IMR-90 (cell line): ENCODE data around the gene SPATA17. TPM values are rescaled to one million over a fixed set of nuclear protein-coding genes. Genes with fewer than 3 reads are reported as not detected.

Experiments used
- ATAC-seq: fragments of 200-7000 bp; cut with Tn5 transposase; 2 replicates; pipeline ENCODE4 v1.9.1; 2020; ENCODE audit warnings: low read depth, mild to moderate bottlenecking, moderate library complexity
- BruUV-seq: library from RNA; stranded (reverse); fragments of 400-500 nt; replicated peaks from 2 replicates; lab custom pipeline; 2021; lab: Mats Ljungman, UMichigan
- CTCF ChIA-PET: fragments of 300-600 bp; formaldehyde crosslinking; extraction: SDS; loops from one replicate; lab custom pipeline; 2021; ENCODE audit warnings: antibody characterized with exemption; lab: Yijun Ruan, JAX
- POLR2A ChIA-PET: fragments of 300-600 bp; sonication (Branson Sonifier 250); formaldehyde crosslinking; loops from one replicate; lab custom pipeline; 2022; ENCODE audit warnings: antibody characterized with exemption; ENCODE audit not compliant: unreplicated experiment; lab: Charles Lee
- DNase-seq: peaks from one replicate; pipeline ENCODE4 v3.0.0; 2013
- H2AFZ ChIP-seq: replicated peaks from 2 replicates; pipeline ENCODE3; 2013; ENCODE audit warnings: low read length, mild to moderate bottlenecking; ENCODE audit not compliant: poor library complexity
- H2AK5ac ChIP-seq: 2 replicates; pipeline ENCODE4 v1.6.1; 2013; ENCODE audit warnings: low read depth, low read length, inconsistent platforms
- H2AK9ac ChIP-seq: replicated peaks from 2 replicates; pipeline ENCODE3; 2013; ENCODE audit warnings: mild to moderate bottlenecking, low read depth, low read length, moderate library complexity; ENCODE audit not compliant: poor library complexity
- H2BK120ac ChIP-seq: 2 replicates; pipeline ENCODE4 v1.6.1; 2013; ENCODE audit warnings: low read depth, low read length, inconsistent platforms
- H2BK15ac ChIP-seq: 3 replicates; pipeline ENCODE4 v1.6.1; 2013; ENCODE audit warnings: low read depth, low read length, inconsistent platforms
- H2BK20ac ChIP-seq: 2 replicates; pipeline ENCODE4 v1.6.1; 2013; ENCODE audit warnings: low read depth, mild to moderate bottlenecking, inconsistent platforms, low read length, moderate library complexity
- H2BK5ac ChIP-seq: 2 replicates; pipeline ENCODE4 v1.6.1; 2013; ENCODE audit warnings: mild to moderate bottlenecking, low read depth, low read length, inconsistent platforms; ENCODE audit not compliant: poor library complexity, severe bottlenecking
- H3K14ac ChIP-seq: replicated peaks from 2 replicates; pipeline ENCODE4 v1.6.1; 2013; ENCODE audit warnings: low read depth, low read length, inconsistent platforms
- H3K18ac ChIP-seq: 2 replicates; pipeline ENCODE4 v1.6.1; 2013; ENCODE audit warnings: low read depth, low read length, control low read depth
- H3K23ac ChIP-seq: 2 replicates; pipeline ENCODE4 v1.6.1; 2013; ENCODE audit warnings: low read depth, low read length, inconsistent platforms
- H3K27ac ChIP-seq: 2 replicates; pipeline ENCODE4 v1.5.1; 2013; ENCODE audit warnings: mild to moderate bottlenecking, control low read depth, low read length; ENCODE audit not compliant: insufficient read depth
- H3K27me3 ChIP-seq: 2 replicates; pipeline ENCODE4 v1.6.1; 2013; ENCODE audit warnings: low read length; ENCODE audit not compliant: control insufficient read depth, insufficient read depth
- H3K36me3 ChIP-seq: 2 replicates; pipeline ENCODE4 v1.6.1; 2013; ENCODE audit warnings: low read length, mixed read lengths; ENCODE audit not compliant: control insufficient read depth, insufficient read depth
- H3K4ac ChIP-seq: 2 replicates; pipeline ENCODE4 v1.6.1; 2013; ENCODE audit warnings: low read depth, low read length, inconsistent platforms
- H3K4me1 ChIP-seq: 2 replicates; pipeline ENCODE4 v1.6.1; 2013; ENCODE audit warnings: low read length, mixed read lengths; ENCODE audit not compliant: control insufficient read depth, insufficient read depth
- H3K4me2 ChIP-seq: 2 replicates; pipeline ENCODE4 v1.6.1; 2013; ENCODE audit warnings: low read depth, mild to moderate bottlenecking, control low read depth, low read length, moderate library complexity
- H3K4me3 ChIP-seq: 2 replicates; pipeline ENCODE4 v1.5.1; 2013; ENCODE audit warnings: low read depth, mild to moderate bottlenecking, control low read depth, low read length, moderate library complexity; ENCODE audit not compliant: insufficient read depth
- H3K56ac ChIP-seq: 2 replicates; pipeline ENCODE4 v1.6.1; 2013; ENCODE audit warnings: low read length, inconsistent platforms; ENCODE audit not compliant: insufficient read depth; ENCODE audit errors: extremely low read depth
- H3K79me1 ChIP-seq, 2 experiments: 2 replicates each; pipeline ENCODE4 v1.6.1; 2013; ENCODE audit warnings: low read length in 2 of 2, inconsistent platforms in 1 of 2, low read depth in 1 of 2
- H3K9ac ChIP-seq: 2 replicates; pipeline ENCODE4 v1.6.1; 2013; ENCODE audit warnings: low read depth, low read length, control low read depth
- H3K9me1 ChIP-seq: 2 replicates; pipeline ENCODE4 v1.6.1; 2013; ENCODE audit warnings: low read length, inconsistent platforms; ENCODE audit not compliant: insufficient read depth
- H3K9me3 ChIP-seq: 2 replicates; pipeline ENCODE4 v1.6.1; 2013; ENCODE audit warnings: low read length; ENCODE audit not compliant: control insufficient read depth, insufficient read depth
- H4K20me1 ChIP-seq: 2 replicates; pipeline ENCODE4 v1.6.1; 2013; ENCODE audit warnings: low read length, inconsistent platforms; ENCODE audit not compliant: insufficient read depth
- H4K5ac ChIP-seq: 2 replicates; pipeline ENCODE4 v1.6.1; 2013; ENCODE audit warnings: mild to moderate bottlenecking, low read depth, low read length, control low read depth
- H4K8ac ChIP-seq, 2 experiments: 2 replicates each; pipeline ENCODE4 v1.6.1; 2013; ENCODE audit warnings: low read depth in 2 of 2, low read length in 2 of 2, control low read depth in 1 of 2, inconsistent platforms in 1 of 2
- H4K91ac ChIP-seq: 2 replicates; pipeline ENCODE4 v1.6.1; 2013; ENCODE audit warnings: low read depth, low read length, inconsistent platforms; ENCODE audit not compliant: insufficient read depth
- FOS ChIP-seq: fragments of 150-350 bp; IDR thresholded peaks from 2 replicates; pipeline ENCODE4 v1.6.1; 2016; ENCODE audit warnings: low read depth, low read length
- MAFK ChIP-seq: IDR thresholded peaks from 2 replicates; pipeline ENCODE4 v1.6.1; 2012; ENCODE audit warnings: low read depth, low read length, improper control_type of control experiment
- MAZ ChIP-seq: IDR thresholded peaks from 2 replicates; pipeline ENCODE4 v1.6.1; 2012; ENCODE audit warnings: low read depth, mild to moderate bottlenecking, low read length, improper control_type of control experiment, moderate library complexity, borderline replicate concordance
- MXI1 ChIP-seq: IDR thresholded peaks from 2 replicates; pipeline ENCODE4 v1.6.1; 2012; ENCODE audit warnings: low read depth, mild to moderate bottlenecking, low read length, moderate library complexity, borderline replicate concordance
- POLR2A ChIP-seq: IDR thresholded peaks from 2 replicates; pipeline ENCODE4 v1.6.1; 2012; ENCODE audit warnings: mild to moderate bottlenecking, low read depth, low read length
- RAD21 ChIP-seq: IDR thresholded peaks from 2 replicates; pipeline ENCODE4 v1.6.1; 2012; ENCODE audit warnings: low read length, improper control_type of control experiment
- RCOR1 ChIP-seq: IDR thresholded peaks from 2 replicates; pipeline ENCODE4 v1.6.1; 2012; ENCODE audit warnings: mild to moderate bottlenecking, low read length, improper control_type of control experiment; ENCODE audit not compliant: insufficient replicate concordance
- RFX5 ChIP-seq: IDR thresholded peaks from 2 replicates; pipeline ENCODE4 v1.8.0; 2012; ENCODE audit warnings: low read depth, mild to moderate bottlenecking, low read length, moderate library complexity
- USF2 ChIP-seq: fragments of 150-350 bp; IDR thresholded peaks from 2 replicates; pipeline ENCODE4 v1.6.1; 2017; ENCODE audit warnings: mild to moderate bottlenecking, antibody characterized with exemption, low read length, low read depth
- WGBS, 2 experiments: methylation state at CpG; one replicate each; pipeline versions ENCODE4 v1.1.5 to v1.1.7; 2013; ENCODE audit warnings: missing lambda C conversion rate in 2 of 2; ENCODE audit not compliant: insufficient read length in 1 of 2; ENCODE audit errors: extremely low coverage in 2 of 2; 5-methylcytosine and 5-hydroxymethylcytosine counted together
- dilution Hi-C: fragments of 300-500 bp; cut with HindIII; formaldehyde crosslinking; loops from one replicate; pipeline ENCODE4 v1.14.3; 2018; ENCODE audit warnings: low sequenced_read_pairs; ENCODE audit not compliant: unreplicated experiment
- in situ Hi-C: fragments of 300-500 bp; cut with MboI; formaldehyde crosslinking; loops from 3 replicates; pipeline ENCODE4 v1.14.3; 2019; ENCODE audit warnings: low sequenced_read_pairs, inconsistent platforms, mixed read lengths
- intact Hi-C: fragments of 100-400 bp; cut with micrococcal nuclease; formaldehyde crosslinking; loops from 2 replicates; pipeline ENCODE4 v1.10.0; 2022
- polyA plus RNA-seq, 3 experiments: library from polyadenylated mRNA; depleted of rRNA; stranded (reverse); fragments of >200 nt; gene quantifications; 2 replicates each; pipeline ENCODE4 v1.2.3, GENCODE V29; 2012; ENCODE audit warnings: low replicate concordance in 1 of 3
- total RNA-seq: library from RNA; depleted of rRNA; stranded (reverse); fragments of >200 nt; gene quantifications from 2 replicates; pipeline ENCODE4 v1.2.3, GENCODE V29; 2012

Gene SPATA17
- total and polyA plus RNA-seq, 2 of the 4 experiments (the other 2 are of a cell fraction): 0.03 to 0.18 TPM

- no peaks in the 10 kb centered on the region for H3K36me3 ChIP-seq
- no peak overlapping the region for H4K91ac ChIP-seq
- BruUV-seq: no TSS peak
- H3K23ac ChIP-seq: no peak overlapping the region
- TF ChIP-seq FOS (no peak), RFX5 (no peak), MXI1 (no peak), MAZ (no peak), MAFK (no peak), RCOR1 (no peak), POLR2A (no peak), USF2 (no peak), RAD21 (no peak)
- DNase-seq (no peak), ATAC-seq (no peak)
- H4K20me1 ChIP-seq: no peaks in the 10 kb centered on the region
- no peaks in the 10 kb centered on the region for H3K79me1 ChIP-seq
- no peak overlapping the region for H2BK5ac ChIP-seq
- H2BK120ac ChIP-seq: no peak overlapping the region
- no peak overlapping the region for H3K4me3 ChIP-seq
- H3K56ac ChIP-seq: no peak overlapping the region
- no peak overlapping the region for H3K4me2 ChIP-seq
- no peak overlapping the region for H2AK5ac ChIP-seq
- no peaks in the 10 kb centered on the region for H3K27me3 ChIP-seq
- POLR2A ChIA-PET: no interaction called here
- H2BK20ac ChIP-seq: no peak overlapping the region
- no peak overlapping the region for H3K4ac ChIP-seq
- no peaks in the 10 kb centered on the region for H3K4me1 ChIP-seq
- dilution Hi-C loops (no loop called here), intact Hi-C loops (no loop called here), in situ Hi-C loops (loop anchor here (25.0 kb wide), 2 partner anchors 911 to 1686 kb away; no protein-coding TSS in a partner anchor)
- H3K14ac ChIP-seq: no peak overlapping the region
- H3K9ac ChIP-seq: no peak overlapping the region
- H3K9me1 ChIP-seq: no peaks in the 10 kb centered on the region
- CTCF ChIA-PET: no interaction called here
- no peak overlapping the region for H2AK9ac ChIP-seq
- 67% methylated on average over 1 of the region's 2 CpGs; no CpG with 5 or more reads in 1 of the 2 experiments for WGBS, 2 experiments
- H3K27ac ChIP-seq: no peak overlapping the region
- H3K18ac ChIP-seq: no peak overlapping the region
- no peak overlapping the region for H2BK15ac ChIP-seq
- H2AFZ ChIP-seq: no peak overlapping the region
- no peaks in the 10 kb centered on the region for H3K9me3 ChIP-seq
- no peak overlapping the region for H4K5ac ChIP-seq
- no peak overlapping the region for H4K8ac ChIP-seq
Measured at GRCh38 chr1:217673387-217673786, 42.2 kb downstream of the SPATA17 start.
